ENCODE data around the gene SLC4A3. TPM values are rescaled to one million over a fixed set of nuclear protein-coding genes. Genes with fewer than 3 reads are reported as not detected.
A peak's percentile ranks its signal among the peaks of the same experiment; 100 is the strongest.

Gene SLC4A3
- total and polyA plus RNA-seq, 2 of the 13 experiments (the other 11 are each of a cell fraction or from before 2014, with no cell fraction given), result 0.18 to 0.95 TPM

DNA sequence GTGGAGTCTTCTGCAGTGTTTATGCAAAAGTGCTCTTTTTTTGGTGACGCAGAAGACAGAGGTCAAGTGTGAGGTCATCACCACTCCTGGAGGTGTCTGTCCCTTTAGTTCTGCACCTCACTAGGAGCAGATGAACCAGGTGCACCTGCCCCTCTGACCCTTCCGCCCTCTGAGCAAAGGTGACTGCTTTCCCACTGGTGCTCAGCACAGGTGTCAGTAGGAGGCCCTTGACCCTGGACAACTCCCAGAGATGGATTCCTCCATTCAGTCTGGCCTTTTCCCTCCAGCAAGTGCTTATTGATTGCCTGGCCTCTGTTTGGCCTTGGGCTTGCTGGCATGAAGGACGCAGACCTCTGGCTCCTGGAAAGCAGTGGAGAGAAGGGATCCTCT lies 8.7 kb upstream of the SLC4A3 start (continued):
- TF ChIP-seq ZBTB2 (CRISPR knock-in tag; IDR thresholded peaks at IDR 0.05; ENCODE audit: low read depth) (no peak), ZNF605 (CRISPR knock-in tag; IDR thresholded peaks at IDR 0.05) (no peak), ZNF451 (CRISPR knock-in tag; IDR thresholded peaks at IDR 0.05) (no peak), SP140L (CRISPR knock-in tag; IDR thresholded peaks at IDR 0.05; ENCODE audit: borderline replicate concordance) (no peak), MLLT10 (CRISPR knock-in tag; IDR thresholded peaks at IDR 0.05) (no peak), ZNF224 (CRISPR knock-in tag; IDR thresholded peaks at IDR 0.05) (no peak), BHLHE40 (IDR thresholded peaks at IDR 0.05; ENCODE audit: low read length) (no peak), TSC22D2 (CRISPR knock-in tag; IDR thresholded peaks at IDR 0.05; ENCODE audit: borderline replicate concordance) (no peak), SRSF9 (IDR thresholded peaks at IDR 0.05; ENCODE audit: borderline replicate concordance, insufficient read depth, low read depth, low read length, poor library complexity, severe bottlenecking) (no peak), NFKBIZ (CRISPR knock-in tag; IDR thresholded peaks at IDR 0.05) (no peak), YY1 (IDR thresholded peaks at IDR 0.05; ENCODE audit: insufficient read depth, insufficient replicate concordance, low read depth, low read length) (peak; percentile 40), PCBP1 (IDR thresholded peaks at IDR 0.05; ENCODE audit: borderline replicate concordance, low read depth, low read length) (no peak), GTF3A (CRISPR knock-in tag; conservative IDR thresholded peaks at IDR 0.05) (no peak), HNRNPL (IDR thresholded peaks at IDR 0.05; ENCODE audit: low read depth, low read length) (no peak), ZFP90 (CRISPR knock-in tag; IDR thresholded peaks at IDR 0.05; ENCODE audit: borderline replicate concordance) (no peak), SAP130 (CRISPR knock-in tag; IDR thresholded peaks at IDR 0.05; ENCODE audit: low read depth) (peak; percentile 11; the same call in 1 of the 2 replicates), ZNF232 (CRISPR knock-in tag; IDR thresholded peaks at IDR 0.05; ENCODE audit: borderline replicate concordance) (no peak), ZC3H13 (CRISPR knock-in tag; IDR thresholded peaks at IDR 0.05) (no peak), PHF8 (CRISPR knock-in tag; IDR thresholded peaks at IDR 0.05) (peak; percentile 44; the same call in 1 of the 2 replicates), MAFF (IDR thresholded peaks at IDR 0.05; ENCODE audit: low read depth, low read length) (no peak), NFIC (IDR thresholded peaks at IDR 0.05; ENCODE audit: low read length) (0 out of 2 replicates have a peak, but pooled peaks have one; percentile 32)
- TF ChIP-seq, protein P1, sequence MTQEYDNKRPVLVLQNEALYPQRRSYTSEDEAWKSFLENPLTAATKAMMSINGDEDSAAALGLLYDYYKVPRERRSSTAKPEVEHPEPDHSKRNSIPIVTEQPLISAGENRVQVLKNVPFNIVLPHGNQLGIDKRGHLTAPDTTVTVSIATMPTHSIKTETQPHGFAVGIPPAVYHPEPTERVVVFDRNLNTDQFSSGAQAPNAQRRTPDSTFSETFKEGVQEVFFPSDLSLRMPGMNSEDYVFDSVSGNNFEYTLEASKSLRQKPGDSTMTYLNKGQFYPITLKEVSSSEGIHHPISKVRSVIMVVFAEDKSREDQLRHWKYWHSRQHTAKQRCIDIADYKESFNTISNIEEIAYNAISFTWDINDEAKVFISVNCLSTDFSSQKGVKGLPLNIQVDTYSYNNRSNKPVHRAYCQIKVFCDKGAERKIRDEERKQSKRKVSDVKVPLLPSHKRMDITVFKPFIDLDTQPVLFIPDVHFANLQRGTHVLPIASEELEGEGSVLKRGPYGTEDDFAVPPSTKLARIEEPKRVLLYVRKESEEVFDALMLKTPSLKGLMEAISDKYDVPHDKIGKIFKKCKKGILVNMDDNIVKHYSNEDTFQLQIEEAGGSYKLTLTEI (CRISPR knock-in tag; conservative IDR thresholded peaks at IDR 0.05), result no peak
- TF ChIP-seq, protein P2, sequence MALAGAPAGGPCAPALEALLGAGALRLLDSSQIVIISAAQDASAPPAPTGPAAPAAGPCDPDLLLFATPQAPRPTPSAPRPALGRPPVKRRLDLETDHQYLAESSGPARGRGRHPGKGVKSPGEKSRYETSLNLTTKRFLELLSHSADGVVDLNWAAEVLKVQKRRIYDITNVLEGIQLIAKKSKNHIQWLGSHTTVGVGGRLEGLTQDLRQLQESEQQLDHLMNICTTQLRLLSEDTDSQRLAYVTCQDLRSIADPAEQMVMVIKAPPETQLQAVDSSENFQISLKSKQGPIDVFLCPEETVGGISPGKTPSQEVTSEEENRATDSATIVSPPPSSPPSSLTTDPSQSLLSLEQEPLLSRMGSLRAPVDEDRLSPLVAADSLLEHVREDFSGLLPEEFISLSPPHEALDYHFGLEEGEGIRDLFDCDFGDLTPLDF (CRISPR knock-in tag; IDR thresholded peaks at IDR 0.05), result no peak
